ENCODE data around the gene PALS1.
"Not testable (repeated sequence)": the region's sequence is repeated elsewhere in the genome, so short reads cannot be mapped to it uniquely, and the experiment has no call there.

PALS1 gene

DNA sequence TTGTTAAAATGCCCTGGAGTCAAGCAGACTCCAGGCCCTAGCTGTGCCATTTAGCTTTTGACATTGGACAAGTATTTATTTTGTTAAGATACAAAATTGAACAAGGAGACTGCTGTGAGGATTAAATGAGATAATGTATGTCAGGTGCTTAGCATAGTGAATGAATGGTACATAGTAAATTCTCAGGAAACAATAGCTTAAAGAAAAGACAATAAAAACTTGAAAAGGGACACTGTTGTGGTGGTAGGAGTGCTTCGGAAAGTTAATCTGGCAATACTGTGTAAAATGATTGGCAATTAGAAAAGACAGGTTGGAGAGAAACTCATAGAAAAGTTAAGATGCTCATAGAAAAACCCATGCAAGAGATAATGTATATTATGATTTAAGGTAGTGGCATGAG lies 19.7 kb downstream of the PALS1 start:
- no peak for DNase-seq

DNA sequence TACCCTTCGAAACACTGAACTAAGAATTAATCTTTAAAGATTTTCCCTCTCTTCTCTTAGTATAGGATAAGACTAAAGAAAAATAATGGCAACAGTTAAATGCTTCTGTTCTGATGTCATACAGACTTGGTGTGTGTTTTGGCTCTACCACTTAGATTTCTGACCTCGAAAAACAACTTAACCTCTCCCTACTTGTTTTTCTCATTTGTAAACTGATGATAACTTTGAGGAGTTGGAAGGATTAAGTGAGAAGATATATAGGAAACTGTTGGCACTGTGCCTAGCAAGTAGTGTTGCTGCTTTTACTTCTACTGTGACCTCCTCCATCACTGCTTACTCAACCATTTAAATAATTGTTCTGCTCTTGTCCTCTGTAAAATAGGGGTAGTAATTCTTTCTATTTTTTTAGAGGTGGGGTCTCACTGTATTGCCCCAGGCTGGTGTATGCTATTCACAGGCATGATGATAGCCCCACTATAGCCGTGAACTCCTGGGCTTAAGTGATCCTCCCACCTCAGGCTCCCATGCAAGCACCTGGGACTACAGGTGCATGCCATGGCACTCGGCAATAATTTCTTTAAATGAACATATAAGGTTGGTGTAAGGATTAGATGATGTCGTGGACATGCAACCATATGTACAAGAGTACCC lies 22.4 kb downstream of the PALS1 start:
- no peak for DNase-seq

DNA sequence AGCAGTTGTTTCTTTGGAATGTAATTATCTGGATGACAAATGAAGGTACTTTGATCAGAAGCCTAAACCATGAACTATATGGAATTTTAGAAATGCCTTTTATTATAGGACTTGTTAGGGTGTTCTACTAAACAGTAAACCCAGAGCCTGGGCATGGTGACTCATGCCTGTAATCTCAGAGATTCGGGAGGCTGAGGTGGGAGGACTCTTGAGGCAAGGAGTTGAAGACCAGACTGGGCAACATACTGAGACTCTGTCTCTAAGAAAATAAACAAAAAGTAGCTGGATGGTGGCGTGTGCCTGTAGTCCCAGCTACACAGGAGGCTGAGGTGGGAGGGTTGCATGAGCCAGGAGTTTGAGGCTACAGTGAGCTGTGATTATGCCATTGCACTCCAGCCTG lies 23.9 kb downstream of the PALS1 start:
- no peak for DNase-seq

DNA sequence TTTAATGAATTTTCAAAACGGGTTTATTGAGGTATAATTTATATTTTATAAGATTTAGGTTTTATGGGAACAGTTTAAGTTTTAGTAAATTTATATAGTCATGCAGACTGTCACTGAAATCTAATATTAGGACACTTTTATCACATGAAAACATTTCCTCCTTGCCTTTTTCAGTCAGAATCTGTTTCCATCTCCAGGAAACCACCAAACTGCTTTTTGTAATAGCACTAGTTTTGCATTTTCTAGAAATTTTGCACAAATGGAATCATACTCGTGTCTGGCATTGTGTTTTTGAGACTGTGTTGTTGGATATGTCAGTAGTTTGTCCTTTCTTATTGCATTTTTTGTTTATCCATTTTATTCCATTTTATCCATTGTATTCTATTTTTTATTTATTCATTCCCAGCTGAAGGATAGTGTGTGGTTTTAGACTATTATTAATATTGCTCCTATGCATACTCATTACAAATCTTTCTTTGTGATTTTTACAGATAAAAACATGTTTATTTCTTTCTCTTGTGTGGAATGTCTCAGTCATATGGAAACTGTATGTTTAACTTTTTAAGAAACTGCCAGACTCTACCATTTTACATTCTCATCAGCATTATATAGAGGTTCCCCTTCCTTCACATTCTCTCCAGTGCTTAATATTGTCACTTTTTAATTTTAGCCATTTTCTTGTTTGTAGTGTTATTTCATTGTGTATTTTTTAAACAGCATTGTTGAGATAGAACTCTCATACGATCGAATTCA lies 26.5 kb downstream of the PALS1 start:
- no peak for DNase-seq

DNA sequence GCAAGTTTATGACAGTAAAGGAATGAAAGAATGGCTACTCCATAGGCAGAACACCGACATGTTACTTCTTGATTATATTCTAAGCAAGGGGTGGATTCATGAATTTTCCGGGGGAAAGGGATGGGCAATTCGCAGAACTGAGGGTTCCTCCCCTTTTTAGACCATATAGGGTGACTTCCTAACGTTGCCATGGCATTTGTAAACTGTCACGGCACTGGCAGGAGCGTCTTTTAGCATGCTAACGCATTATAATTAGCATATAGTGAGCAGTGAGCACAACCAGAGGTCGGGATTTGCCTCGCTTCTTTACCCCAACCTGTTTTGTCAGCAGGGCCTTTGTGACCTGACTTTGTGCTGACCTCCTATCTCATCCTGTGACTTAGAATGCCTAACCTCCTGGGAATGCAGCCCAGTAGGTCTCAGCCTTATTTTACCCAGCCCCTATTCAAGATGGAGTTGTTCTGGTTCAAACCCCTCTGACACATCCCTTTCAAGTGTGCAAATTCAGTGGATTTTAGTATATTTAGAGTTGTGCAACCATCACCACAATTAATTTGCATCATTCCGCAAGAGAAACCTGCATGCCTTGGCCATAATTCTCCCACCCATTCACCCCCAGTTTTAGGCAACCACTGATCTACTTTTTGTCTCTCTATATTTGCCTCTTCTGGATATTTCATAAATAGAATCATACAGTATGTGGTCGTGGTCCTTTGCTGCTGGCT lies 27.4 kb downstream of the PALS1 start:
- DNase-seq: no peak

DNA sequence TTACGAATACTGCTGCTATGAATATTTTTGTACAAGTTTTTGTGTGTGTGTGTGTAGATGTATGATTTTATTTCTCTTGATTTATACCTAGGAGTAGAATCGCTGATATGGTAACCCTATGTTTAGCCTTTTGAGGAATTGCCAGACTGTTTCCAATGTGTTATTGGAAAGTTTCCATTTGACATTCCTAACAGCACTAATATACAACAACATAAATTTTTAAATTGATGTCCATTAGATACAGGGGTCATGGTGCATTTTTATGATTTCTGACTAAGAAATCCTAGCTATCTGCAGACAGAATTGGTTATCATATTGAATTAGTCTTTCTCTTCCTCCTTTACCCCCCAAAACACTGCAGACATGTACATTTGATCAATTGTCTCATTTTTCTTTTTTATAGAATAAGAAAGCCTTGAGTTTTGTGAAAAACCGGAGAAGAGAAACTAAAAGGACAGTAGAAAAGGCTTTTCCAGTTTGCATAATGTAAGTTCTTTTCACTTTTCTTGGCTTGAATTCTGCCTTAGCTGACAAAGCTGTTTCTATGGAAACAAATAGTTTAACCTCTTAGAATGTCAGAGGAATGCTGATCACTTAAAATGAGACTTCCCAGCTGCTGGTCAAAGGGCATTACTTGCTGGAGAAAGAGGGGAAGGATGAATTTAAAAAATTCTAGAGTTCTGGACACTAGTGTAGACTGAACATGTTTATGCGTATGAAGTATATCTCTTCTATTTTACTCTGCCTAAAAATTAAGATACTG lies 28.2 kb downstream of the PALS1 start:
- no peak for DNase-seq

DNA sequence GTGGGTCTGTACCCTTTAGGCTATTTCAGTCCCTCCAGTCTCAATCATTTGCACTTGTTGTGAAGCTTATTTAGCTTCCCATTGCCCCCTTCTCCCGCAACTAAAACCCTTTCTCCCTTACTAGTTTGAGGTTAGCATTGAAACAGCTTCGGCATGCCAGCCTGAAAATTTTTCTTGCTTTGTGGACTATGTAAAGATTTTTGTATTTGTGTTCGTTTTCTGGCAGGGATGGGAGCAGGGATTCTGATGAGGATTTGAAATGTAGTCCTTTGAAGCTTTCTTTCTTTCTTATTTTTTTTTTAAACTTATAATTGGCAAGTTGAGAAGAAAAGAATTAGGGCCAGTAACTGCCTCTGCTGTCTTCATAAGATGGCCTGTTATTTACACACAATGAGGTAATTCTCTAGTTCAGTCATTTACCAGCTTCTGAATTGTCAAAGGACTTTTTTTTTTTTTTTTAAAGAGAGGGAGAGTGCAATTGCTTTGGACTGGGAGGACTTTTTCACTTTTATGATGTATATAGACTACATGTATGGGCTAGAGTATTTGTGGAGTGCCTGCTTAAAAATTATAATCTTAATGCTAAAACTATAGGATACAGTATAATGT lies 29.0 kb downstream of the PALS1 start:
- DNase-seq: no peak

DNA sequence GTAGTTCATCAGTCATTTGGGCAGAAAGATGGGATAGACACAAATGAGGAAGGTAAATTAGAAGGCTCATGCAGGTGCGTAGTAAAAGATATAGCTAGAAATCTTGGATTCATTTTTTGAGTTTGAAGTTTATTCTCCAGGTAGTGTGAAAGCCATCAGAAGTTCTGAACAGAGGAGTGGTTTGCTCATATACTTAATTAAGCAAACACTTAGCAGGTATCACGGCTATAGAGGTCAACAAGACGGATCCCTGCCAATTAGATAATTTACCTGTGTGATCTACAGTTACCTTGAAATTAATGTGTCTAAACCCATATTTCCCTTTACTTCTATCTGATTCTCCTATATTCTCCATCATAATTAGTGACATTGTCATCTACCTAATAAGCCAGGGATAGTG lies 29.7 kb downstream of the PALS1 start:
- DNase-seq: no peak

DNA sequence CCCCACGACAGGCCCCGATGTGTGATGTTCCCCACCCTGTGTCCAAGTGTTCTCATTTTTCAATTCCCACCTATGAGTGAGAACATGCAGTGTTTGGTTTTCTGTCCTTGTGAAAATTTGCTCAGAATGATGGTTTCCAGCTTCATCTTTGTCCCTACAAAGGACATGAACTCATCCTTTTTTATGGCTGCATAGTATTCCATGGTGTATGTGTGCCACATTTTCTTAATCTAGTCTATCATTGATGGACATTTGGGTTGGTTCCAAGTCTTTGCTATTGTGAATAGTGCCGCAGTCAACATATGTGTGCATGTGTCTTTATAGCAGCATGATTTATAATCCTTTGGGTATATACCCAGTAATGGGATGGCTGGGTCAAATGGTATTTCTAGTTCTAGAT lies 32.0 kb downstream of the PALS1 start:
- DNase-seq: not testable (repeated sequence)

DNA sequence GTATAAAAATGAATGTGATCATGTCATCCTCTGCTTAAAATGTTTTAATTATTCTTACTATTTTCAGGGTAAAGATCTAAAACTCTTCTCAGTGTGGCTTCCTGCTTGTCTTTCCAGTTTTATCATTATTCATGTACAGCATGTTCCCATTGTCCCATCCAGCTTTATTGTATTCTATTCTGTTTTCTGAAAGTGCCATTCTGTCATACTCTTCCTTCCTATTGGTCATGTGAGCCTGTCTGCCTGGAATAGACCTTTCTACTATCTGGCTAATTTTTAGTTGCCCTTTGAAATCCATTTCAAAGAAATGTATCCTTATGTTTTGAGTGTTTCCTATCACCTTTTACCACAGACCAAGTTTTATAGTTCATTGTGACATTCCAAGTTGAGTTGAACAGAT lies 34.9 kb downstream of the PALS1 start:
- no peak for DNase-seq

DNA sequence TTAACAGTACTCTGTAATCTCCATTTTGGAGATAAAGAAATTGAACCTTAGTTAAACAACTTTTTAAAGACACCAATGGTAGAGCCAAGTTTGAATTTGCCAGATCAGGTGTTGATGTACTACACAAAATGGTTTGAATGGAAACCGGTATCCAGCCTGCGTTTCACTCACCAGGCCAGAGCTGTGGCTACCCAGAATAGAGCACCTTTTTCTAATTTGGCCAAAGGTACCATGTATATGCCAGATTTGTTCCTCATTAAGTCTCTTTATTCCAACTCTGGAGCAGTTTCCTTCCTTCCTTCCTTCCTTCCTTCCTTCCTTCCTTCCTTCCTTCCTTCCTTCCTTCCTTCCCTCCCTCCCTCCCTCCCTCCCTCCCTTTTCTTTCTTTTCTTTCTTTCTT lies 39.3 kb downstream of the PALS1 start:
- DNase-seq: no peak

DNA sequence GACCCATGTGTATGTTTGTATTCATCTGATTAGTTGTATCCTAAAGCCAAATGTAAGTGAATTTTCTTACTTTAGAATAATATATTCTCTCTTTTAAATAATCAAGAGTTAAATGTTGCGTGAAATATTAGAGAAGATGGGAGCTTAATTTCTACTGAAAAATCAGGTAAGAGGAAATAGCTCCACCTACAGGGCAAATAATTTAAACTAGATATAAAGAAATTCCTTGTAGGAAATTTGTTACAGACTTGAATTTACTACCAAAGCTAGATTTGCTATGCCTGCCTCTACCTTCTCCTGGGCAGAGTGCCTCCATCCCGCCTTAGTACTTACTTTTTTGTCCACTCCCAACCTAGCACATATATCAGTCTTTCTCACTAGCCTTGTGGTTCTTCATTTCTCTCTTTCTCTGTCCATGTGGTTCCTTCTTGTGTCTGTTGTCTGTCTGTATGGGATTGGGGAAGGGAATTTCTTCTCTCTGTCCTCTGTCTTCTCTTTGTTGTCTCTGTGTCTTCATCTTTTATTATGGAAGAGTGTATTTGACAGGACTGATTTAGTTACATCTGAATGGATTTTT lies 44.7 kb downstream of the PALS1 start:
- no peak for DNase-seq
